PC-3 (cell line): ENCODE measurements around the gene GFAP. TPM values are rescaled to one million over a fixed set of nuclear protein-coding genes. Genes with fewer than 3 reads are reported as not detected.

Source experiments
- ATAC-seq: fragments of 200-7000 bp; cut with Tn5 transposase; 2 replicates; pipeline ENCODE4 v1.9.1; 2020; ENCODE audit warnings: mild to moderate bottlenecking, moderate library complexity
- Bru-seq: library from RNA; stranded (reverse); fragments of 400-500 nt; gene quantifications from one replicate; lab custom pipeline; 2021; lab: Mats Ljungman, UMichigan
- BruChase-seq, 2 experiments: library from RNA; stranded (reverse); fragments of 400-500 nt; gene quantifications; one replicate each; lab custom pipeline; 2021; lab: Mats Ljungman, UMichigan
- BruUV-seq: library from RNA; stranded (reverse); fragments of 400-500 nt; replicated peaks from 2 replicates; lab custom pipeline; 2021; lab: Mats Ljungman, UMichigan
- CTCF ChIA-PET: fragments of 300-600 bp; sonication (Branson Sonifier 250); formaldehyde crosslinking; loops from one replicate; lab custom pipeline; 2022; ENCODE audit warnings: antibody characterized with exemption; lab: Charles Lee
- POLR2A ChIA-PET: fragments of 300-600 bp; sonication (Branson Sonifier 250); formaldehyde crosslinking; loops from one replicate; lab custom pipeline; 2022; ENCODE audit warnings: antibody characterized with exemption; ENCODE audit not compliant: unreplicated experiment; lab: Charles Lee
- DNase-seq: peaks from one replicate; pipeline ENCODE4 v3.0.0-alpha.2; 2015
- H2AFZ ChIP-seq: fragments of 300-600 bp; sonication (generic); 2 replicates; pipeline ENCODE4 v1.6.0; 2016; ENCODE audit warnings: antibody characterized with exemption, low read length
- H3F3A ChIP-seq: fragments of 300-600 bp; sonication (generic); one replicate; pipeline ENCODE4 v1.6.0; 2017; ENCODE audit warnings: antibody characterized with exemption, low read length, control low read depth, mild to moderate bottlenecking; ENCODE audit not compliant: unreplicated experiment
- H3K27ac ChIP-seq: fragments of 300-600 bp; sonication (generic); 2 replicates; pipeline ENCODE4 v1.5.1; 2016; ENCODE audit warnings: mild to moderate bottlenecking, low read length
- H3K27me3 ChIP-seq: fragments of 300-600 bp; sonication (generic); 2 replicates; pipeline ENCODE4 v1.6.1; 2016; ENCODE audit warnings: low read length, mixed read lengths
- H3K36me3 ChIP-seq: fragments of 300-600 bp; sonication (generic); 2 replicates; pipeline ENCODE4 v1.6.1; 2016; ENCODE audit warnings: low read depth, mixed run types, low read length, mixed read lengths
- H3K4me1 ChIP-seq: fragments of 300-600 bp; sonication (generic); 2 replicates; pipeline ENCODE4 v1.5.1; 2016; ENCODE audit warnings: low read length; ENCODE audit not compliant: insufficient read depth
- H3K4me2 ChIP-seq: fragments of 300-600 bp; sonication (generic); 2 replicates; pipeline ENCODE4 v1.6.0; 2016; ENCODE audit warnings: low read length
- H3K4me3 ChIP-seq: fragments of 300-600 bp; sonication (generic); 2 replicates; pipeline ENCODE4 v1.5.1; 2016; ENCODE audit warnings: mild to moderate bottlenecking, low read length, mixed read lengths
- H3K79me2 ChIP-seq: fragments of 300-600 bp; sonication (generic); 2 replicates; pipeline ENCODE4 v1.6.1; 2017; ENCODE audit warnings: low read length, mixed read lengths
- H3K9ac ChIP-seq: fragments of 300-600 bp; sonication (generic); 2 replicates; pipeline ENCODE4 v1.6.0; 2016; ENCODE audit warnings: mild to moderate bottlenecking, low read length
- H3K9me2 ChIP-seq: fragments of 300-600 bp; sonication (generic); replicated peaks from 2 replicates; pipeline ENCODE4 v1.6.1; 2016; ENCODE audit warnings: mixed run types, low read length, mixed read lengths
- H3K9me3 ChIP-seq: fragments of 300-600 bp; sonication (generic); 2 replicates; pipeline ENCODE4 v1.6.1; 2016; ENCODE audit warnings: low read length, mixed read lengths
- H4K20me1 ChIP-seq: fragments of 300-600 bp; sonication (generic); 2 replicates; pipeline ENCODE4 v1.6.1; 2016; ENCODE audit warnings: low read length, mixed read lengths
- CTCF ChIP-seq: fragments of 300-600 bp; sonication (generic); conservative IDR thresholded peaks from 2 replicates; pipeline ENCODE4 v1.5.1; 2017; ENCODE audit warnings: antibody characterized with exemption, low read depth, mild to moderate bottlenecking, low read length
- EZH2 ChIP-seq: fragments of 300-600 bp; sonication (generic); IDR thresholded peaks from one replicate; pipeline ENCODE4 v1.6.1; 2017; ENCODE audit warnings: antibody characterized with exemption, mild to moderate bottlenecking, low read length; ENCODE audit not compliant: unreplicated experiment
- EZH2phosphoT487 ChIP-seq: fragments of 300-600 bp; sonication (generic); IDR thresholded peaks from 2 replicates; pipeline ENCODE4 v1.6.1; 2018; ENCODE audit warnings: mild to moderate bottlenecking, antibody characterized with exemption, low read length, borderline replicate concordance
- intact Hi-C: fragments of 100-400 bp; cut with micrococcal nuclease; formaldehyde crosslinking; loops from 2 replicates; pipeline ENCODE4 v1.9.0; 2023
- long read RNA-seq: library from polyadenylated mRNA; unstranded; transcript quantifications from one replicate; pipeline ENCODE4 v2.0.0, GENCODE V29; 2021; ENCODE audit not compliant: unreplicated experiment
- total RNA-seq: library from RNA; depleted of rRNA; stranded (reverse); fragments of >200 nt; gene quantifications from 2 replicates; pipeline ENCODE4 v1.2.3, GENCODE V29; 2014; rRNA removed

The GFAP gene
- total RNA-seq = 0.29 and 0.46 TPM in 2 replicates
- Bru-seq, nascent RNA = percentile 13 among the genes with signal in this experiment
- BruChase-seq, experiment 1, labeled RNA remaining after a 6-hour chase = percentile 11 among the genes with signal in this experiment
- percentile 5 among the genes with signal in this experiment for BruChase-seq, experiment 2, labeled RNA remaining after a 2-hour chase
- long read RNA-seq = 0 reads

DNA sequence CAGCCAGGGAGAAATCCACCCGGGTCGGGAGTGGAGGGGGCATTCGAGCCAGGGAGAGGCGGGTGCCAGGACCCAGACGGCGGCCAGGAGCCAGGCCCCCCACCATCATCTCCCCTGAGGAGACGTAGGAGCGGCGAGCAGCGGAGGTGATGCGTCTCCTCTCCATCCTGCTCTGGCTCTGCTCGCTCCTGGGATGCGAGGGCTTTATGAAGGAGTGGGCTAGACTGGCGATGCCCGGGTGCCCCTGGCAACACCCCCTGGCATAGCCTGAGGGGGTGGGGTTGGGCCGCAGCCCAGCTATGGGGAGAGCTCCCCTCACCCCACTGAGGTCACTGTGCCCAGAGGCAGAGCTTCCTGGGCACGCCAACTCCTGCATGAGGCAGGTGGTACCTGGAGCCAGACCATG lies at the start of gene GFAP:
Gene GFAP (minus strand): TSS at position 180 of the 406 bp plus-strand sequence. CDS start 14 bp downstream, at position 166.
- Histone ChIP-seq H3K36me3 (no peaks in the 10 kb centered on the region), H3K27ac (no peak within 1 kb of the TSS), H2AFZ (no peak within 1 kb of the TSS), H3K4me1 (peaks cover 23% of the 10 kb centered on the region), H3K4me3 (no peak within 1 kb of the TSS), H4K20me1 (no peaks in the 10 kb centered on the region), H3K27me3 (no peaks in the 10 kb centered on the region), H3K79me2 (no peaks in the 10 kb centered on the region), H3K4me2 (no peak within 1 kb of the TSS), H3K9ac (no peak within 1 kb of the TSS), H3K9me3 (no peaks in the 10 kb centered on the region), H3F3A (no peaks in the 10 kb centered on the region), H3K9me2 (no peaks in the 10 kb centered on the region)
- TF ChIP-seq EZH2 = no peak
- TF ChIP-seq EZH2phosphoT487 = no peak
- no peak for TF ChIP-seq CTCF
- no peak for ATAC-seq
- no peak for DNase-seq
- ChIA-PET CTCF (no interaction called here), POLR2A (no interaction called here)
- BruUV-seq = no TSS peak
- intact Hi-C loops = no loop called here

- no TSS peak for BruUV-seq
- Histone ChIP-seq H3K27ac (no peak overlapping the region), H3K4me1 (peaks cover 5% of the 10 kb centered on the region; the same call in 1 of the 2 replicates), H3K79me2 (no peaks in the 10 kb centered on the region), H4K20me1 (no peaks in the 10 kb centered on the region), H3F3A (no peaks in the 10 kb centered on the region), H3K36me3 (no peaks in the 10 kb centered on the region), H3K27me3 (peaks cover 8% of the 10 kb centered on the region), H3K4me3 (no peak overlapping the region), H3K9ac (no peak overlapping the region), H3K4me2 (no peak overlapping the region), H2AFZ (no peak overlapping the region), H3K9me2 (no peaks in the 10 kb centered on the region), H3K9me3 (no peaks in the 10 kb centered on the region)
- DNase-seq (peak; percentile 29), ATAC-seq (peak; percentile 65)
- ChIA-PET CTCF (no interaction called here), POLR2A (no interaction called here)
- intact Hi-C loops = no loop called here
- TF ChIP-seq EZH2 (no peak), CTCF (peak; percentile 40)
These were observed 46.6 kb upstream of the GFAP start for GRCh38 chr17:44961921-44962350.

GRCh38 chr17:44960691-44961090 lies 45.4 kb upstream of the GFAP start:
- BruUV-seq = no TSS peak
- H2AFZ ChIP-seq = no peak overlapping the region
- no peak overlapping the region for H3K4me3 ChIP-seq
- TF ChIP-seq CTCF = no peak
- no peak for TF ChIP-seq EZH2
- TF ChIP-seq EZH2phosphoT487 = no peak
- DNase-seq (peak; percentile 36), ATAC-seq (peak; percentile 54)
- no peaks in the 10 kb centered on the region for H4K20me1 ChIP-seq
- H3K27me3 ChIP-seq = no peaks in the 10 kb centered on the region
- H3K4me2 ChIP-seq = no peak overlapping the region
- no peak overlapping the region for H3K9ac ChIP-seq
- H3K4me1 ChIP-seq = peaks cover 5% of the 10 kb centered on the region; the same call in 1 of the 2 replicates
- H3K9me2 ChIP-seq = no peaks in the 10 kb centered on the region
- H3K27ac ChIP-seq = no peak overlapping the region
- ChIA-PET POLR2A (no interaction called here), CTCF (no interaction called here)
- H3K79me2 ChIP-seq = no peaks in the 10 kb centered on the region
- H3F3A ChIP-seq = no peaks in the 10 kb centered on the region
- H3K36me3 ChIP-seq = no peaks in the 10 kb centered on the region
- no peaks in the 10 kb centered on the region for H3K9me3 ChIP-seq
- intact Hi-C loops = no loop called here
